PC-9 (cell line): ENCODE measurements around the gene AKAP12. TPM values are rescaled to one million over a fixed set of nuclear protein-coding genes. Genes with fewer than 3 reads are reported as not detected.
A peak's percentile ranks its signal among the peaks of the same experiment; 100 is the strongest.

Source experiments
- BruUV-seq: library from RNA; stranded (reverse); fragments of 400-500 nt; replicated peaks from 2 replicates; lab custom pipeline; 2021; lab: Mats Ljungman, UMichigan
- CTCF ChIA-PET: fragments of 300-600 bp; sonication (Branson Sonifier 250); formaldehyde crosslinking; loops from one replicate; lab custom pipeline; 2022; ENCODE audit warnings: antibody characterized with exemption; lab: Charles Lee
- POLR2A ChIA-PET: fragments of 300-600 bp; sonication (Branson Sonifier 250); formaldehyde crosslinking; loops from one replicate; lab custom pipeline; 2022; ENCODE audit warnings: antibody characterized with exemption; ENCODE audit not compliant: unreplicated experiment; lab: Charles Lee
- DNase-seq, 2 experiments: peaks; one replicate each; pipeline versions ENCODE4 v3.0.0 to v3.0.0-alpha.2; 2015 to 2022; ENCODE audit warnings: mixed read lengths in 1 of 2
- H2AFZ ChIP-seq: fragments of 200-600 bp; sonication (generic); 2 replicates; pipeline ENCODE4 v1.8.1; 2017; ENCODE audit warnings: antibody characterized with exemption
- H3F3A ChIP-seq: fragments of 200-600 bp; sonication (generic); 2 replicates; pipeline ENCODE4 v1.8.1; 2017; ENCODE audit warnings: antibody characterized with exemption, mild to moderate bottlenecking, low read depth; ENCODE audit not compliant: insufficient read depth
- H3K27ac ChIP-seq: fragments of 200-600 bp; sonication (generic); 2 replicates; pipeline ENCODE4 v1.6.1; 2016; ENCODE audit warnings: mixed run types
- H3K27me3 ChIP-seq: fragments of 200-600 bp; sonication (generic); 2 replicates; pipeline ENCODE4 v1.6.1; 2016; ENCODE audit warnings: low read depth, mixed run types; ENCODE audit not compliant: insufficient read depth
- H3K36me3 ChIP-seq: fragments of 200-600 bp; sonication (generic); 2 replicates; pipeline ENCODE4 v1.6.1; 2016; ENCODE audit warnings: low read depth, mixed run types
- H3K4me1 ChIP-seq: fragments of 200-600 bp; sonication (generic); replicated peaks from 2 replicates; pipeline ENCODE4 v1.6.1; 2016; ENCODE audit warnings: mixed run types; ENCODE audit not compliant: insufficient read depth
- H3K4me2 ChIP-seq: fragments of 200-600 bp; sonication (generic); 2 replicates; pipeline ENCODE4 v1.6.1; 2017; ENCODE audit warnings: mixed run types
- H3K4me3 ChIP-seq: fragments of 200-600 bp; sonication (generic); 2 replicates; pipeline ENCODE4 v1.6.1; 2016; ENCODE audit warnings: mixed run types
- H3K79me2 ChIP-seq: fragments of 200-600 bp; sonication (generic); 2 replicates; pipeline ENCODE4 v1.6.1; 2017; ENCODE audit warnings: low read depth, mixed run types
- H3K9me2 ChIP-seq: fragments of 200-600 bp; sonication (generic); 2 replicates; pipeline ENCODE4 v1.8.1; 2017; ENCODE audit warnings: mild to moderate bottlenecking; ENCODE audit not compliant: insufficient read depth
- H3K9me3 ChIP-seq: fragments of 200-600 bp; sonication (generic); 2 replicates; pipeline ENCODE4 v1.8.1; 2016; ENCODE audit warnings: low read depth; ENCODE audit not compliant: insufficient read depth
- H4K20me1 ChIP-seq: fragments of 200-600 bp; sonication (generic); 2 replicates; pipeline ENCODE4 v1.8.1; 2017; ENCODE audit not compliant: insufficient read depth
- CTCF ChIP-seq: fragments of 200-600 bp; sonication (generic); conservative IDR thresholded peaks from 2 replicates; pipeline ENCODE4 v1.6.1; 2017; ENCODE audit warnings: mixed run types, antibody characterized with exemption, mild to moderate bottlenecking, moderate library complexity
- EZH2 ChIP-seq: fragments of 200-600 bp; sonication (generic); IDR thresholded peaks from 2 replicates; pipeline ENCODE4 v1.8.0; 2017; ENCODE audit warnings: antibody characterized with exemption, low read depth
- intact Hi-C: fragments of 100-400 bp; cut with micrococcal nuclease; formaldehyde crosslinking; loops from one replicate; pipeline ENCODE4 v1.10.0; 2022; ENCODE audit not compliant: unreplicated experiment
- total RNA-seq: library from RNA; stranded (reverse); gene quantifications from 2 replicates; pipeline ENCODE4 v1.2.3, GENCODE V29; 2021

Gene AKAP12
- total RNA-seq, 1 experiment from 2014 or later, result 12.6 TPM

- Histone ChIP-seq H3K4me2 (no peak overlapping the region), H3K4me3 (no peak overlapping the region), H3K79me2 (no peaks in the 10 kb centered on the region), H2AFZ (no peak overlapping the region), H3K9me3 (peaks cover 7% of the 10 kb centered on the region; the same call in 1 of the 2 replicates), H4K20me1 (no peaks in the 10 kb centered on the region), H3K9me2 (no peaks in the 10 kb centered on the region), H3K36me3 (peaks cover 11% of the 10 kb centered on the region; the same call in 1 of the 2 replicates), H3F3A (peaks cover 30% of the 10 kb centered on the region; the same call in 1 of the 2 replicates), H3K4me1 (no peaks in the 10 kb centered on the region), H3K27me3 (no peaks in the 10 kb centered on the region), H3K27ac (0 out of 2 replicates have a peak overlapping the region, but pooled peaks have one; percentile 13)
- BruUV-seq, result no TSS peak
- DNase-seq, result no peak
- CTCF ChIA-PET, result no interaction called here
- TF ChIP-seq EZH2 (no peak), CTCF (no peak)
- POLR2A ChIA-PET, result no interaction called here
- intact Hi-C loops, result no loop called here
Measured at GRCh38 chr6:151357758-151358436, 118.1 kb downstream of the AKAP12 start.

- CTCF ChIA-PET, result no interaction called here
- intact Hi-C loops, result no loop called here
Measured at GRCh38 chr6:151358475-151358874, 118.7 kb downstream of the AKAP12 start.

GRCh38 chr6:151359486-151359885 is 119.7 kb downstream of the AKAP12 start:
- peaks cover 26% of the 10 kb centered on the region; the same call in 1 of the 2 replicates for H3F3A ChIP-seq
- H2AFZ ChIP-seq, result no peak overlapping the region
- H3K36me3 ChIP-seq, result peaks cover 14% of the 10 kb centered on the region; the same call in 1 of the 2 replicates
- no peak overlapping the region for H3K27ac ChIP-seq
- H3K9me2 ChIP-seq, result no peaks in the 10 kb centered on the region
- no peaks in the 10 kb centered on the region for H4K20me1 ChIP-seq
- no peak overlapping the region for H3K4me2 ChIP-seq
- DNase-seq, result no peak
- no peaks in the 10 kb centered on the region for H3K4me1 ChIP-seq
- H3K79me2 ChIP-seq, result no peaks in the 10 kb centered on the region
- ChIA-PET POLR2A (no interaction called here), CTCF (no interaction called here)
- H3K27me3 ChIP-seq, result no peaks in the 10 kb centered on the region
- TF ChIP-seq CTCF (no peak), EZH2 (no peak)
- BruUV-seq, result no TSS peak
- intact Hi-C loops, result no loop called here
- no peak overlapping the region for H3K4me3 ChIP-seq
- H3K9me3 ChIP-seq, result peaks cover under 1% of the 10 kb centered on the region; the same call in 1 of the 2 replicates

More at GRCh38 chr6:151358475-151358874, 118.7 kb downstream of the AKAP12 start:
- no peak for DNase-seq
- POLR2A ChIA-PET, result no interaction called here
- BruUV-seq, result no TSS peak
- Histone ChIP-seq H3F3A (peaks cover 34% of the 10 kb centered on the region; the same call in 1 of the 2 replicates), H3K9me2 (no peaks in the 10 kb centered on the region), H3K27me3 (no peaks in the 10 kb centered on the region), H3K36me3 (peaks cover 11% of the 10 kb centered on the region; the same call in 1 of the 2 replicates), H3K4me3 (no peak overlapping the region), H4K20me1 (no peaks in the 10 kb centered on the region), H3K4me2 (no peak overlapping the region), H3K4me1 (no peaks in the 10 kb centered on the region), H2AFZ (no peak overlapping the region), H3K79me2 (no peaks in the 10 kb centered on the region), H3K27ac (0 out of 2 replicates have a peak overlapping the region, but pooled peaks have one; percentile 13), H3K9me3 (peaks cover 7% of the 10 kb centered on the region; the same call in 1 of the 2 replicates)
- TF ChIP-seq EZH2, result no peak
- no peak for TF ChIP-seq CTCF
